Neural cell (in vitro differentiated cells): ENCODE results near the gene TSPAN18.

Experiments used
- EZH2 ChIP-seq: fragments of 200-600, 300-800 bp; shearing (Covaris generic), sonication (generic); IDR thresholded peaks from 2 replicates; pipeline ENCODE4 v1.6.1; 2014; ENCODE audit warnings: antibody characterized with exemption, low read length, borderline replicate concordance, mild to moderate bottlenecking; ENCODE audit not compliant: insufficient read depth, poor library complexity, severe bottlenecking
- TF ChIP-seq, protein P1 (sequence below): fragments of 450-650 bp; IDR thresholded peaks from 2 replicates; pipeline ENCODE4 v1.5.1; 2014; ENCODE audit warnings: antibody characterized with exemption, mild to moderate bottlenecking, moderate library complexity; ENCODE audit not compliant: poor library complexity, severe bottlenecking

DNA sequence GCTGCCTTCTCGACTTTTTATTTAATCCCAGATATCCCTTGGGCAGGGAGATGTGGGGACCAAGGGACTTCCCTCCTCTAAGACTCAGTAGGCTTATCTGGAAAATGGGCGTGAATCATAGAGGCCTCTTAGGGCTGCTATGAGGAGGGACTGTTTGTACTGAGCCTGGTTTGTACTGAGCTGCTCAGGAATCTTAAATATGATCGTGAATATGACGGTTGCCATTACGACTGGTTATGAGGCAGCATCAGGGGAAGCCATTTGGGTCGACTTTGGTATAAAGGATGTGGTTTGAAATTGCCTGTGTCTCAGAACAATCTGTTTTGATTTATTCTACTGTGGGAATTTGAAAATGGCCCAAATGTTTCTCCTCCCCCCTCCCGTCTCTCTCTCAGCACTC is 20.6 kb downstream of the TSPAN18 start:
- TF ChIP-seq EZH2, result no peak
- TF ChIP-seq, protein P1, sequence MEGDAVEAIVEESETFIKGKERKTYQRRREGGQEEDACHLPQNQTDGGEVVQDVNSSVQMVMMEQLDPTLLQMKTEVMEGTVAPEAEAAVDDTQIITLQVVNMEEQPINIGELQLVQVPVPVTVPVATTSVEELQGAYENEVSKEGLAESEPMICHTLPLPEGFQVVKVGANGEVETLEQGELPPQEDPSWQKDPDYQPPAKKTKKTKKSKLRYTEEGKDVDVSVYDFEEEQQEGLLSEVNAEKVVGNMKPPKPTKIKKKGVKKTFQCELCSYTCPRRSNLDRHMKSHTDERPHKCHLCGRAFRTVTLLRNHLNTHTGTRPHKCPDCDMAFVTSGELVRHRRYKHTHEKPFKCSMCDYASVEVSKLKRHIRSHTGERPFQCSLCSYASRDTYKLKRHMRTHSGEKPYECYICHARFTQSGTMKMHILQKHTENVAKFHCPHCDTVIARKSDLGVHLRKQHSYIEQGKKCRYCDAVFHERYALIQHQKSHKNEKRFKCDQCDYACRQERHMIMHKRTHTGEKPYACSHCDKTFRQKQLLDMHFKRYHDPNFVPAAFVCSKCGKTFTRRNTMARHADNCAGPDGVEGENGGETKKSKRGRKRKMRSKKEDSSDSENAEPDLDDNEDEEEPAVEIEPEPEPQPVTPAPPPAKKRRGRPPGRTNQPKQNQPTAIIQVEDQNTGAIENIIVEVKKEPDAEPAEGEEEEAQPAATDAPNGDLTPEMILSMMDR, result no peak
